ENCODE measurements around the gene THBS4. TPM values are rescaled to one million over a fixed set of nuclear protein-coding genes. Genes with fewer than 3 reads are reported as not detected.

THBS4 gene
- total RNA-seq, 2 donors from 2014 or later = 18.4 to 20.8 TPM

DNA sequence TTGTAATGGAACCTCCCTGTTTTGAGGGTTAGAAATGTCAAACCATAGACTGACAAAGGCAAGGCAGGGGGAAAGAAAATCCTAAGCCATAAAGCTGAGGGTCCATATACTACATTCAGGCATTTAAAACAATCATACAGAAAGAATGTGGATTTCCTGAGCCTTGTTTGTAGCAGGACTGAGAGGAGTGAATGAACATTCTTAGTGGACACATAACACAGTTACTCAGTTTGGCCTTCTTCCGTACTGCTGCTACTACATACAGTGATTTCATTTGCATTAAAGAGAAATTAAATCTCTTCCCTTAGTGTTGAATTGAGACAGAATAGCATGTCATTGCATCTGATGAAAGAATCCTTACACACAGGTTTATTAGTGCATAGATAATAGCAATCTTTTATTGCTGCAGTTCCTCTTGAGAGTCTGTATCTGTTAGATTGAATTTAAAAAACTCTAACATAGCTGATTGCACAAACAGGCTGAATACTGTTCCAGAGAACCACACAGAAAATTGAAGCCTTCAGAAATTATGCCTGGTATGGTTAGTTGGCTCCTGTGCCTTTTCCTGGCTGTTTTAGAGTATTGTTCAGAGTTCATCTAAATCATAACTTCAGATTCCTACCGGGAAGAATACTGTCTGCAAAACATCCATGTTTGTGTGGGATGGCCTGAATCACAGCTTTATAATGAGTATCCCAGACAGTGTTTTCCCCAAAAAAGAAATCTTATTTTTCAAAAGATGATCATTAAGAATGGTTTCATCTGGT is 42.1 kb upstream of the THBS4 start:
- no peak for TF ChIP-seq POLR2A (IDR thresholded peaks at IDR 0.05)
- TF ChIP-seq, protein P1, sequence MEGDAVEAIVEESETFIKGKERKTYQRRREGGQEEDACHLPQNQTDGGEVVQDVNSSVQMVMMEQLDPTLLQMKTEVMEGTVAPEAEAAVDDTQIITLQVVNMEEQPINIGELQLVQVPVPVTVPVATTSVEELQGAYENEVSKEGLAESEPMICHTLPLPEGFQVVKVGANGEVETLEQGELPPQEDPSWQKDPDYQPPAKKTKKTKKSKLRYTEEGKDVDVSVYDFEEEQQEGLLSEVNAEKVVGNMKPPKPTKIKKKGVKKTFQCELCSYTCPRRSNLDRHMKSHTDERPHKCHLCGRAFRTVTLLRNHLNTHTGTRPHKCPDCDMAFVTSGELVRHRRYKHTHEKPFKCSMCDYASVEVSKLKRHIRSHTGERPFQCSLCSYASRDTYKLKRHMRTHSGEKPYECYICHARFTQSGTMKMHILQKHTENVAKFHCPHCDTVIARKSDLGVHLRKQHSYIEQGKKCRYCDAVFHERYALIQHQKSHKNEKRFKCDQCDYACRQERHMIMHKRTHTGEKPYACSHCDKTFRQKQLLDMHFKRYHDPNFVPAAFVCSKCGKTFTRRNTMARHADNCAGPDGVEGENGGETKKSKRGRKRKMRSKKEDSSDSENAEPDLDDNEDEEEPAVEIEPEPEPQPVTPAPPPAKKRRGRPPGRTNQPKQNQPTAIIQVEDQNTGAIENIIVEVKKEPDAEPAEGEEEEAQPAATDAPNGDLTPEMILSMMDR (IDR thresholded peaks at IDR 0.05) = no peak
- Histone ChIP-seq H3K27me3 (no peaks in the 10 kb centered on the region), H3K36me3 (replicated peaks in 1 of 2; ENCODE audit: insufficient read depth in 1 of 2, low read depth in 2 of 2) (peaks cover 0 to 7% of the 10 kb centered on the region in 2 donors), H3K9me3 (no peaks in the 10 kb centered on the region), H3K27ac (no peak overlapping the region), H3K4me3 (no peak overlapping the region), H3K4me1 (peaks cover 15% of the 10 kb centered on the region)
- WGBS, 2 donors = 89 to 91% methylated on average over 2 of the region's 2 CpGs
- ATAC-seq (no peak), DNase-seq (no peak)
- intact Hi-C loops (cut with DNase I) = no loop called here

GRCh38 chr5:79999722-80000121 is 35.4 kb upstream of the THBS4 start:
- no peak for DNase-seq
- H3K9me3 ChIP-seq = no peaks in the 10 kb centered on the region
- H3K36me3 ChIP-seq (replicated peaks in 1 of 2; ENCODE audit: insufficient read depth in 1 of 2, low read depth in 2 of 2) = no peaks in the 10 kb centered on the region
- no peak overlapping the region for H3K27ac ChIP-seq
- 95 to 100% methylated on average over 1 of the region's 1 CpG for WGBS, 2 donors
- no peaks in the 10 kb centered on the region for H3K4me1 ChIP-seq
- H3K27me3 ChIP-seq = no peaks in the 10 kb centered on the region
- intact Hi-C loops (cut with DNase I) = no loop called here
- TF ChIP-seq, protein P1 (IDR thresholded peaks at IDR 0.05) = no peak
- no peak for TF ChIP-seq POLR2A (IDR thresholded peaks at IDR 0.05)
- ATAC-seq = no peak
- H3K4me3 ChIP-seq = no peak overlapping the region

DNA sequence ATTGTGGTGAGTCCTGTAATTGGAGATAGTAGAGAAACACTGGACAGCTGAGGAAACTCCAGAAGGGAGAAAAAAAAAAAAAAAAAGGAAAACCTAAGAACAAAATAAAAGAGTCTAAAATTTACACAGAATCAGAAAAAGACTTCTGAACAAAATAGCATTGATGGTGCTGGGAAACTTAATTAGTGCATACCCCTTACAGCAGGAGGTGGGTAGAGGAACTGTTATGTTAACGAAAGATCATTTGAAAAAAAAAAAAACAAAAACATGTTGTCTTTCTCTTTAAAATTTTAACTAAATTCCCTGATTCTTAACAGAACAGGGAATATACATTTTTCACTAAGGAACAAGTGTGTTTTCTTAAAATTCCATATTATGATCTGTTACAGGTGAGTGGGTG is 32.5 kb upstream of the THBS4 start:
- no peaks in the 10 kb centered on the region for H3K9me3 ChIP-seq
- no peak overlapping the region for H3K4me3 ChIP-seq
- no peak for ATAC-seq
- H3K27ac ChIP-seq = no peak overlapping the region
- TF ChIP-seq, protein P1 (IDR thresholded peaks at IDR 0.05) = no peak
- TF ChIP-seq POLR2A (IDR thresholded peaks at IDR 0.05) = no peak
- H3K4me1 ChIP-seq = no peaks in the 10 kb centered on the region
- no peak for DNase-seq
- no peaks in the 10 kb centered on the region for H3K36me3 ChIP-seq (replicated peaks in 1 of 2; ENCODE audit: insufficient read depth in 1 of 2, low read depth in 2 of 2)
- H3K27me3 ChIP-seq = no peaks in the 10 kb centered on the region
- 87 to 95% methylated on average over 1 of the region's 1 CpG for WGBS, 2 donors
- intact Hi-C loops (cut with DNase I) = no loop called here

GRCh38 chr5:80008995-80009765 is 26.0 kb upstream of the THBS4 start:
- H3K36me3 ChIP-seq (replicated peaks in 1 of 2; ENCODE audit: insufficient read depth in 1 of 2, low read depth in 2 of 2) = no peaks in the 10 kb centered on the region
- no peak for ATAC-seq
- H3K27me3 ChIP-seq = no peaks in the 10 kb centered on the region
- H3K9me3 ChIP-seq = no peaks in the 10 kb centered on the region
- WGBS, 2 donors = 67 to 68% methylated on average over 4 of the region's 4 CpGs
- no peaks in the 10 kb centered on the region for H3K4me1 ChIP-seq
- no peak for DNase-seq
- TF ChIP-seq, protein P1 (IDR thresholded peaks at IDR 0.05) = no peak
- H3K4me3 ChIP-seq = no peak overlapping the region
- intact Hi-C loops (cut with DNase I) = no loop called here
- H3K27ac ChIP-seq = no peak overlapping the region
